NAMALWA (cell line): Measurements from ENCODE around the gene CIB4.
"Not testable (repeated sequence)": the region's sequence is repeated elsewhere in the genome, so short reads cannot be mapped to it uniquely, and the experiment has no call there.

Source experiments
- DNase-seq: peaks from one replicate; pipeline ENCODE4 v3.0.0-alpha.2; 2015; ENCODE audit warnings: low spot score

The CIB4 gene

DNA sequence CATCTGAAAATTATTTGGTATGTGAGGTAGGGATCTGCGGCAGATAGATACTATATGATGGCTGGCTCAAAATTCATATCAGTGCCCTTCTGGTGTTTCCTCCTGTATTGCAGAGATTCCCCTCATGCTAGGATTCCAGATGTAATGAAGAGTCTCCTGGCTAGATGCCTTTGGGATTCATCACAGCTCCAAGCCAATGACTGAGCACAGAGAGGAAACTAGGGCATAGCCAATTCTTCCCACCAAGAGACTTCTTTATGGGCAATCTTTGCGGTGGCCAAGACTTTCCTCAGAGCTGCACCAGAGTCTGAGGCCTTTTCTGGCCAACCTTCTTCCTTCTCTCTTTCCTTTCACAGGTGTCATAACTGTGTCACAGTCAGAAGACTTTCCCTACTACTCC lies 25.5 kb upstream of the CIB4 start:
- DNase-seq = no peak

DNA sequence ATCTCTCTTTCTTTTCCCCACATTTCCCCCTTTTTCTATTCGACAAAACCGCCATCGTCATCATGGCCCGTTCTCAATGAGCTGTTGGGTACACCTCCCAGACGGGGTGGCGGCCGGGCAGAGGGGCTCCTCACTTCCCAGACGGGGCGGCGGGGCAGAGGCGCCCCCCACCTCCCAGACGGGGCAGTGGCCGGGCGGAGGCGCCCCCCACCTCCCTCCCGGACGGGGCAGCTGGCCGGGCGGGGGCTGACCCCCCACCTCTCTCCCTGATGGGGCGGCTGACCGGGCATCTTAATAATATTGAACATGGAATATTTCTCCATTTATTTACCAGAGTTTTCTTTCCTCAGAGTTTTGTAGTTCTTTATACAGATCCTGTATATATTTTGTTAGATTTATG lies 24.1 kb upstream of the CIB4 start:
- DNase-seq = not testable (repeated sequence)

DNA sequence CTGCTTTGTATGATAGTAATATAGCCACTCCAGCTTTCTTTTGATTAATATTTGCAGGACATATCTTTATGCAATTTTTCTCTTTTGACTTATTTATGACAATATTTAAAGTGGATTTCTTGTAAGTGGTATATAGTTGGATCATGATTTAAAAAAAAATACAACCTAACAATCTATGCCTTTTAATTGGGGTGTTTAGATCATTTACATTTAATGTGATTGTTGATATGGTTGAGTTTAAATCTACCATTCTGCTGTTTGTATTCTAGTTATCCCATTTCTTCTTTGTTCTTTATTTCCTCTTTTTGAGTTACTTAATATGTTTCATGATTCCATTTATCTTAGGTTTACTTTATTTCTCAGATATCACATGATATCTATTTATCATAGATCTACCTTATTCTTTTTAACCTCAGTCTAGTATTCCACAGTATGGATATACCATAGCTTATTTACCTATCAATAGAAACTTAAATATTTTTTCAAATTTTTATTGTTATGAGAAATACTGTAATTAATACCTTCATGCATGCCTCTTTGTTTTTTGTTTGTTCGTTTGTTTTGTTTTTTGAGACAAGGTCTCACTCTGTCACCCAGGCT lies 19.3 kb upstream of the CIB4 start:
- DNase-seq = no peak

DNA sequence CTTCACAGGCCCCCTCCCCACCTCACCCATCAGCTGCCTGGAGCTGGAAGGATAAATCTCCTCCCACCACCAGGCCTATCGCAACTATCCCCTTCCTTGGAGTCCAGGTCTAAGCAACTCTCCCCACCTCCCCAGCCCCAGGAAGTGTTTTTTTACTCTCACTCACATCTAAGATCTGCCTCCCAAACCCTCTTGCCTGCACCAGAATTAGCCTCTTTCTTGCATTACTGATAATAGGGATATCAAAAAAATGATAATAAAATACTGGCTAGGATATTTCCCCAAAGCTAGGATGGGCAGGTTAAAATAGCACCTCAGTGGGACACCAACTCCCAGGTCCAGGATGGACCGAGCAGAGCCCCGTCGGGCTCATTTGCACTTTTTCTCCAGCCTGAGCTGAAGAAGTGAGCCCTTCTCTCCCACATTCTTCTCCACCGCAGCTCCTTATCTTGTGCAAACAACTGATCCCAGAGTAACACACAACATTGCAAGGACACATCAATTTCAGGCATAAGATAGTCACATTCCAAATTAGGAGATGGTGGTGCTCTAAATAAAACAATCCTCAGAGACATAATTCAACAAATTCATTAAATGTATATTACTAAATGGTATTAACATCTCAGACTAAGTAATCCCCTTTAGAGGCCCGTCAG lies 17.7 kb upstream of the CIB4 start:
- no peak for DNase-seq

DNA sequence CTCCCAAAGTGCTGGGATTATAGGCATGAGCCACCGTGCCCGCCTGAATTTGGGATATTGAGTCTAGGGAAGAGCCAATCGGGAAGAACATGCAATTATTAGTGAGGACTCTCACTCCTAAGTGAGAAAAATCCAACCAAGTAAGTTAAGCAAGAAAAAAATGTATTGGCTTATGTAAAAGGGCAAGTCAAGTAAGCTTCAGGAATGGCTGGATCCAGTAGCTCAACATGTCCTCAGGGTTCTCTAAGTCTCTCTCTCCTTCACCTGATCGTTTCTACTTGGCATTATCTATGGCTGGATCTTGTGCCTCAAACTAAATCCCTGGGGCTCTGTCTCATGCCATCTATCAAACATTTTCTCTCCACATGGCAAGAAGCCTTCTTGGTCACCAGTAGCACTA lies 16.1 kb upstream of the CIB4 start:
- no peak for DNase-seq

DNA sequence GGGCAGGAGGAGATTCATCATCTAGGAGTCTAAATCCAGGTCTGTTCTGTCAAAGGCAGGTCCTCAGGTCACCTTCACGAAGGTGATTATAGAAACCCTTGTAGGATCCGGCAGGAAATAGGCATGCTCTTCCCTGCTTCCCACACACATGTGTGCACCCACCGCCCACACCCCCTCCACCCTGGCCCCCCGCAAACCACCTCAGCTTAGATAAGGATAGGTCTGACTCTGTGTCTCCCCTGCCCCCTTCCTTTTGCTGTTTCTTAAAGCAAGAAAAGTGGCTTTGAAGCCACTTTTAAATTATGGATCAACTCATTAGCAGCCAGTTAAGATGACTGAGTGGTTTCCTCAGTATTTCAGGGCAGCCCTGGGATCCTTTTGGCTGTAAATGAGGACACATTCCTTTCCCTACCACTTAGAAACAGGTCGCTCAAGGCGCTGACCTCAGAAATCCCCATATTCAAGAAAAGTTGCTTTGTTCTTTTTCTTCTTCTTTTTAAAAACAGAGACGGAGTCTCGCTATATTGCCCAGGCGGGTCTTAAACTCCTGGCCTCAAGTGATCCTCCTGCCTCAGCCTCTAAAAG lies 14.5 kb upstream of the CIB4 start:
- DNase-seq = no peak

DNA sequence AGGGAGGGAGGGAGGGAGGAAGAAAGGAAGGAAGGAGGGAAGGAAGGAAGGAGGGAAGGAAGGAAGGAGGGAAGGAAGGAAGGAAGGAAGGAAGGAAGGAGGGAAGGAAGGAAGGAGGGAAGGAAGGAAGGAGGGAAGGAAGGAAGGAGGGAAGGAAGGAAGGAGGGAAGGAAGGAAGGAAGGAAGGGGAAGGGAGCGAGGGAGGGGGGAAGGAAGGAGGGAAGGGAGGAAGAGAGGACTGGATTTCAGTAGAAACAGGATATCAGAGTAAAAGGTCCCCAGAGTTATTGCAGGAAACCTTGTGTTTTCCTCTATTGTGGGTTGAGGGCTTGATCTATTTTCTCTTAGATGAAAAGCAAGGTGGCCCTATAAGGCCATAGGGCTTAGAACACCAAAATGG lies 14.0 kb upstream of the CIB4 start:
- not testable (repeated sequence) for DNase-seq

DNA sequence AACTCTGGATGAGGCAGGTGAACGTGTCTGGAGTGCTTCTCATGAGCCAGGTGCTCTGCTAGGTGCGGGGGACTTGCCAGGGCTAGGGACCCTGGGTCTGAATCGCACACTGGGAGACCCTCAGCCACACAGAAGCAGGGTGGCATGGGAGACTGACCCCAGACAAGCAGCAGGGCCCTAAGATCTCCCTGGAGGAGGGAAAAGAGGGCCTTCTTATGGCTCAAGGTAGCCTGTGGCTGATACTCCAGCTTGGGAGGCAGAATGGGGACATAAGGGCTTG lies 12.8 kb upstream of the CIB4 start:
- DNase-seq = no peak

DNA sequence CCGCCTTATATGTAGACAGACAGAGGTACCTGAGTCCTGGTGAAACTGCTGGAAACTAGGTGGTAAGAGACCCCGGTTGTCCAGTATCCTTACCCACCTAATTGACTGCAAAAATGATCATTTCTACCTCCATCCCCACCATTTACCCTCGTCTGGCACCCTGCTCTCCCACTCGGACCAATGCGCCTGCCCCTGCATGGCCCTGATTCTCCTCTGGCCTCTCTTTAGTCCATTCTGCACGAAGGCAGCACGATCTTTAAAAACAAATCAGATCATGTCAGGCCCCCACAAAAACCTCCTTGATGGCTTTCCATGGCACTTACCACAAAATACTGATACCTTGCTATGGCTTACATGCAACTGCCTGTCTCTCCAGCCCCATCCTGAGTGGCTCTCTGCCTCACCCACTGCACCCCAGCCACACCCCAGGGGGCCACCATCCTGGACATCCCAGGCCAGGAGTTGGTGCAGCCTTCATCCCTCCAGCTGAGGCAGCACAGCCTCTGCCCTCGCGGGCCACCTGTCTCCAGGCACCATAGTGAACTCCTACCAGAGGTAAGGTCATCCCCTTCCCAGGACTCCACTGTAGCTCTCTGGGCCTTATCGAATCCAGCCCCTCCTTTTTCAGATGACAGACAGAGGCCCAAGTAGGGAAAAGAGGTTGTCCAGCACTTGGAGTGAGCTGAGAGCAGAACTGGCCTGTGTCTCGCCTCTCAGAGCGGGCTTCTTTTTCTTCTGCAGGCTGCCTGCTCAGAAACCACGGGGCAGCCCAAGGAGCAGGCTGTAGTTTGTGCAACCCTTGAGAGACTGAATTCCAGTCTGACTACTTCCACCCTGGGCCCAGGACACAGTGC lies 12.3 kb upstream of the CIB4 start:
- DNase-seq = no peak

DNA sequence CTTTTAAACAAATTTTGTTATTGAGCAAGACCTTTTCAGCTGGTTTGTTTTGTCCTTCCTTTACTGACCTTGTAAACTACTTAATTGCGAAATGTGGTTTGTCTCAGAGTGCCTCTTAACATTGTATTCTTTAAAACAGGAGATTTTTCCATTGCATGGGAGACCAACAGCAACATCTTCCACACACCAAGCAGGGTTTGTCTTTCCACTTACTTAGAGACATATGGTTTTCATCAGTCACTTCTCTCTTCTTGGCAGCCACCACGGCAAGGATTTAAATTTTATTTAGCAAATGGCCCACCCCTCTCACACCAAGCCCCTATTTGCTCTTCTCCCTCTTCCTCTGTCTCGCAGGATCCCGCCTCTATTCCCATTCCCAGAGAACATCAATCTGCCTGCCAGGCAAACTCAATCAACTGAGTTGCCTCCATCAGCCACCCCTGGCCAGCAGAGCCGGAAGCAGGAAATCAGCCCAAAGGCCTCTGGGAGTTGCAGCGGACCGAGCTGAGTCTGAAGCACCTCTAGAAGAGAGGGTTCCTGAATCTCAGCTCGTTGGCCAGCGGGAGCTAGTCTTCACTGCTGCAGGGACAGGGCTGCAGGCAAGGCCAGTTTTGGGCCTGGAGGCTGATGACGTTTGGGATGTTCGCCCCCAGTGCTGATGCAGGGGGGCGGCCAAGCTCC lies 11.3 kb upstream of the CIB4 start:
- no peak for DNase-seq

DNA sequence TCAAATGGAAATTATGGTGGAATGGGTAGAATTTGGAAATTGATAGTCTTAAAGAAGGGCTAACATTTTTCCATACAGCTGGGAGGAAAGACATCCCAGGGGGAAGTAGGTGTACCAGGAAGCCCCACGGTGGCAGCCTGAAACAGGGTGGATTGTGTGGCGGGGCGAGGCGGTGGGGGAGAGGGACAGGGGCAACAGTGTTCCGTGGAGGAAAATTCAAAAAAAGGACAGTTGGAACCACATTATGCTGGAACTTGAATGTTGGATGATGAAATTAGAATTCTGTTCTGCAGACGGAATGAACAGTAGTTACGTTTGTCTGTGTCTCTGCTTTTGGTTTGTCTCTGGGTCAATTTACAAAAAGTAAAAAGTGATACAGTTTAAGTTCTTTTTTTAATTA lies 10.6 kb upstream of the CIB4 start:
- DNase-seq = no peak

DNA sequence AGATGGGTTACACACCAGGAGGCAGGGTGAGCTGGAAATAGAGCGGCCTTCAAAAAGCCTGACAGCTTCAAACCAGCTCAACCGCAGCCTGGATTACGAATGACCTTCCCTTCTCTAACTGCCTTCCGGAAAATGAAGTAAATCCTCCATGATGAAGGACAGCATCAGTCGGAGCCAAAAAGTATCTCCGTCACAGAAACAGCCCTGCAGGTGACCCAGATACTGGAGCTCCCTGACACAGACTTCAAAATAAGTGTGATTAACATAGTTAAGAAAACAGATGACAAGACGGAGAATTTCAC lies 10.3 kb upstream of the CIB4 start:
- no peak for DNase-seq

DNA sequence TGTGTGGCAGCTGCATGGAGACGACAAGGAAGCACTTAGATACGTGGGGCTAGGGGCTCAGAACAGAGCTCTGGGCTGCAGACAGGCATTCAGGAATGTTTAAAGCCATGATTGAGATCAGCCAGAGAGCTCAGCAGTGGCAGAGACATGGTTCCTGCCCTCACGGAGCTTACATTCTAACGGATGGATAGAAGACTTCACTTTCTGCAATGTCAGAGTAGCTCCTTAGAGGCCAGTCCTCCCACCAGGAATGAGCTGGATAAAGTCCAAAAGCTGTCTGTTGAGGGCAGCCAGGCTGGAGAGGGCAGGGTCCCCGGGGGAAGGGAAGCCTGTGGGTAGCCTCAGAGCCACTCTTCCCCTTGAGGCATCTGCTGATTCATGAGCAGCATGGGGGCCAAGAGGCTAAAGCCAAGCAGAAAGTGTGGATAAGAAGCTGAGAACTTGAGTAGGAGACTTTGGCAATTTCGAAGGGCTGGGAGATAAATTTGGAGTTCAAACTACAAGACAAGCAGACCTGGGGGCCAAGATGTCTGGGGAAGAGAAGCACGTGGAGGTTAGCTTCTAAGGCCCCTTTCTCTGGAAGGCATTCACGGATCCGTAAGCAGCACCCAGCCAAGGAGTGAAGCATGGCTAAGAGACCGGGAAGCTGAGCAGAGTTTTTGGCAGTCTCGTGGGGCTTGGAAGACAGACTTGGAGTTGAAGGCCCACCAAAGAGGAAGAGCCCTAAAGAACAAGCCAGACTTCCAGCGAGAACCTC lies 9.7 kb upstream of the CIB4 start:
- DNase-seq = no peak

DNA sequence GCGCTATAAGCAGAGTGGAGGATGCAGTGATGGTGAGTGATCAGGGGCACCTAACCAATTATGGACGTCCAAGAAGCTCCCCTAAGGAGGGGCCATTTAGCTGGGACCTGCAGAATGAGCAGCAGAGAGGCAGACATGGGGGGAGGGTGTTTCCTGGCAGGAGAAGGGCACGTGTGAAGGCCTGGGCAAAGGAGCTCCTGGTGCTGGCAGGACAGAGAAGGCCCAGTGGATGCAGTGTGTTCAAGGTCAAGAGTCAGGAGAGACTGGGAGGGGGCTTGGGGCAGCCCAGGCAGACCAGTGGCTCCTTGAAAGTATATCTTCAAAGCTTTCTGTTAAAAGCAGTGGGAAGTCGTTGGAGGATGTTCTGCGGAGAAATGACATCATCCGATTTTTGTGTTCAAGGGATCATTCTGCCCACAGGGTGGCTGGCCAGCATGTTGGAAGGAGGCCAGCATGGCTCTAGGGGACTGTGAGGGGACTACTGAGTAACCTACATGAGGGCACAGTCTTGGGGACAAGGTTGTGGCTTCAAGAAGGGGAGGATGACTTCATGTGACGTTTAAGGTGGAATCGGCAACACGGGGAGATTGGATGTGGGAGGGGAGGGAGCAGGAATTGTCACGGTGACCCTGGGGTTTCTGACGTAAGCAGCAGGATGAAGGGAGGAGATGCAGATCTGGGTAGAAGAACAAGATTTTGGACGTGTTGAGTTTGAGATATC lies 9.0 kb upstream of the CIB4 start:
- DNase-seq = no peak

DNA sequence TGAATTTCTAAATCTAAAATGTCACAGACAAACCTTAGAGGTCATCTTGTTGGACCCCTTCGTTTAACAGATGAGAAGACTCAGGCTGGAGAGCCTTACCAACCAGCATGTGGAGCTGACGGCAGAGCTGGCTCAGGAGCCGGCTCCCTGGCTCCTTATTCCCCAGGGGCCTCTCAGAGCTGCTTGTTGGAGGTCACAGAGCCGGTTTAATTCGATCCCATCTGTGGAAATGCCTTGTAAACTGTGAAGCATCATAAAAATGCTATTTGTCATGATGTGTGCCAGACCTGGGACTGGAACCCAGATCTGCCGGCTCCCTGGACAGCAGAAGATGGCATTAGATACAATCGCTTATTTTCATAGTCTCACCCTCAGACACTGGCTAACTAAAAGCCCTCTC lies 8.2 kb upstream of the CIB4 start:
- no peak for DNase-seq

DNA sequence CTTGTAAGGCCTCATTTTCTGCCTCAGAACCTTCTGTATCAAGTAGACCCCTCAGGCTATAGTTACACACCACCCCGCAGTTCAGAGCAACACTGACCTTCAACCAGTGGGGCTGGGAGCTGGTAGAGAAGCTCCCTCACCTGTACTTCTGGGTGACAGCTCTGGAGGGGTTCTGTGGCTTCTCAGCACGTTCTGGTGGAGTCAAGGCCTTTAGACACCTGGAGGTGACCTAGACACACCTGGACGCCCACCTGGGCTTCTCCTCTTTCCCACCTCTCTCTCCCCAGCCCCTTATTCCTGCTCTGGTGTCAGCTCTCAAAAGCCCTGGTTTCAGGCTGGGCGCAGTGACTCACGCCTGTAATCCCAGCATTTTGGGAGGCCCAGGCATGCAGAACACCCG lies 7.3 kb upstream of the CIB4 start:
- no peak for DNase-seq

DNA sequence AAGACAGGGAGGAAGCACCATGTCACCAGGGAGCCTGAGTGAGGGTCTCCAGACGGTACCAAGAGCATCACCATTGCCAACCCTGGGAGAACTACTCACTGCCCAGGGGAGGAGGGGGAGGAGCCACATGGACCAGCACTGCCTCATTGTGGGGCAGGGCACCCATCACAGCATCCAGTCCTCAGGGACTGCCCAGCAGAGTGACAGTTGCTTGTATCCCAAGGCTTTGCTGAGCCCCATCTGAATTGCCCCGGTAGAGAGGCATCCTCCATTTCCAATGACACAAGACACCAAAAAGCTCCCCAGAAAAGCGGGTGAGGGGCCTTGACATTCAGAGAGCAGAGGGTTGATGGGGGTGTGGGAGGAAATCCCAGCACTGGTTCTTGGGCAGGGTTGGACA lies 6.8 kb upstream of the CIB4 start:
- no peak for DNase-seq

DNA sequence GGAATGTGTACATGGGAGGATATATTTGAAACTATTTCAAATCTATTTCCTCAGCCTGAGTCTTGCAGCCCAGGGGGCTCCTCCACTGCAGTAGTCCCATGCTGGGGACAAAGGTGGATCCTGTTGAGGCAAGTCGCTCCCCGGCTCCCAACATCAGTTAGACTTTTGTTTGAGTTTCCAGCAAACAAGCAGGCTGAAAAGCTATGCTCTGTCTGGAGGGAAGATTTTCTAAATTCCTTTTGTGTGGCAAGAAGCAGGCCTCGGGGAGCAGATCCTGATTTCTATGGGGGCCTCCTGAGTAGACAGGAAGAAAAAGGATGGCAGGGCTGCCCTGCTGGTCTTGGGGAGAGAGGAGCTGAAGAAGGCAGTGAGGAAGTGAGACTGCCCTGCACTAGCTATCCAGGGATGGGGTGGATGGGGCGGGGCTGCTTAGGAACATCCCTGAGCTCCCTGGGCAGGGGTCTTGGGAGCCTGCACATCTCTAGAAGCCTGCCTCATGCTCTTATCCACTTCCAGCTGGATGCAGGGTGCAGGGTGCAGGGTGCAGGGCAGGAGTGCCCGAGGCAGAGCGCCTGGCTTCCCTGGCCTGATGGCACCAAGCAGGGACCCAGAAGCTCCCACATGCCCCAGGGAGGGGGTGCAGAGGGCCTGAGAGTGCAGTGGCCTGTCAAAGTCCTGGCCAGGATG lies 6.0 kb upstream of the CIB4 start:
- no peak for DNase-seq

DNA sequence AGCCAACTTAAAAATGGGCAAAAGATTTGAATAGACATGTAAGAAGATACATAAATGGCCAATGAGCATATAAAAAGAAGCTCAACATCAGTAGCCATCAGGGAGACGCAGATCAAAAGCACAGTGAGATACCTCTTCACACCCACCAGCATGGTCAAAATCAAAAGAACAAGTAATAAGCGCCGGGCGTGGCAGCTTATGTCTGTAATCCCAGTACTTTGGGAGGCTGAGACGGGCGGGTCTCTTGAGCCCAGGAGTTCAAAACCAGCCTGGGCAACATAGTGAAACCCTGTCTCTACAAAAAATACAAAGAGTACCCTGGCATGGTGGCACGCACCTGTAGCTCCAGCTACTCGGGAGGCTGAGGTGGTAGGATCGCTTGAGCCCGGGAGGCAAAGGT lies 4.6 kb upstream of the CIB4 start:
- no peak for DNase-seq

DNA sequence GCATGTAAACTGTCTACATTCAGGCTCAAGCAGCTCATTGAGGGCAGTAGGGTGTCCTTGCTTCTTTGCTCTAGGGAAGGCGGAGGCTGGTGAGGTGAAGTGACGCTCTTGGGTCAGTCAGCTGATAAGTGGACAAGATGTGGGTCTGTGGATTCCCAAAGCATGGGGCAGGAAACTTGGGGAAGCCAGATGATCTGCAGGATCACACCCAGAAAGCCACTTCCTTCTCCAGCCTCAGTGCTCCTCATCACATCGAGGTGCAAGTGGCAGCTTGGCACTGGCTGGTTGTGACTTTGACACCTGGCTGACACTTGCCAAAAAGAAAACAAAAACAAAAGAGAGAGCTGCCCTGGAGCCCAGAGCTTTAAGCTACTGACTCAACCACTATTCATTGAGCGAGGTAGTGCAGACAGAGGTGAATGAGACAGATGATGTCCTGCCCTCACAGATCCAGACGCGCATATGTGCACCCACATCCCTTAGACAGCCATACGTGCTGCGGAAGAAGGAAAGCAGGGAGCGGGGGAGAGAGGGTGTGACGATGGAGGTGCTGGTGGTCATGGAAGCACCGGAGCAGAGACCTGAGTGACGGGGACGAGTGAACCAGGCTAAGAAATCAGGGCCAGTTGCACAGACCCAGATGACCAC lies 3.1 kb upstream of the CIB4 start:
- no peak for DNase-seq
